Esophagus squamous epithelium (tissue), 5 donors: ENCODE results near the gene TMEM167B. TPM values are rescaled to one million over a fixed set of nuclear protein-coding genes. Genes with fewer than 3 reads are reported as not detected.
"Not testable (repeated sequence)": the region's sequence is repeated elsewhere in the genome, so short reads cannot be mapped to it uniquely, and the experiment has no call there.

Experiments
- DNase-seq: peaks from one replicate; lab custom pipeline; 2025; lab: John Stamatoyannopoulos, UW
- H3K27ac ChIP-seq, 4 donors: fragments of 200-600 bp; sonication (generic); one replicate each; pipeline ENCODE4 v1.5.1; 2016 to 2019; ENCODE audit warnings: mild to moderate bottlenecking in 1 of 4
- H3K27me3 ChIP-seq, 4 donors: fragments of 200-600 bp; sonication (generic); 1 replicate in 3 of 4; 2 replicates in 1 of 4; pipeline versions ENCODE4 v1.5.1 to v1.6.0; 2017 to 2021; ENCODE audit warnings: antibody characterized with exemption in 1 of 4
- H3K36me3 ChIP-seq, 3 donors: fragments of 200-600 bp; sonication (generic); one replicate each; pipeline ENCODE4 v1.5.1; 2016 to 2019
- H3K4me1 ChIP-seq, 3 donors: fragments of 200-600 bp; sonication (generic); one replicate each; pipeline ENCODE4 v1.5.1; 2017 to 2019
- H3K4me3 ChIP-seq, 4 donors: fragments of 200-600 bp; sonication (generic); 1 replicate in 3 of 4; 2 replicates in 1 of 4; pipeline ENCODE4 v1.5.1; 2016 to 2019; ENCODE audit warnings: mild to moderate bottlenecking in 2 of 4, moderate library complexity in 1 of 4
- H3K9me3 ChIP-seq, 3 donors: fragments of 200-600 bp; sonication (generic); one replicate each; pipeline ENCODE4 v1.5.1; 2016 to 2019
- POLR2A ChIP-seq, 4 donors: fragments of 450-650 bp; IDR thresholded peaks; one replicate each; pipeline ENCODE4 v1.6.1; 2017; ENCODE audit warnings: antibody characterized with exemption in 4 of 4, mild to moderate bottlenecking in 4 of 4, moderate library complexity in 3 of 4
- WGBS, 2 donors: methylation state at CpG; one replicate each; pipeline ENCODE4 v1.1.5; 2018; 5-methylcytosine and 5-hydroxymethylcytosine counted together
- intact Hi-C: fragments of 100-400 bp; cut with DNase I; formaldehyde crosslinking; loops from one replicate; pipeline ENCODE4 v1.15.0; 2022
- small RNA-seq, 4 donors: library from RNA; depleted of rRNA; stranded (forward); fragments of <200 nt; gene quantifications; one replicate each; pipeline ENCODE3, GENCODE V24; 2016
- total RNA-seq, 4 donors: library from RNA; depleted of rRNA; stranded (reverse); fragments of >200 nt; gene quantifications; one replicate each; pipeline ENCODE4 v1.1.0, GENCODE V29; 2016
- TF ChIP-seq, protein P1 (sequence below), 6 experiments: fragments of 450-650 bp in 4 of 6; fragments of 200-600 bp in 2 of 6; sonication (generic) in 2 of 6; IDR thresholded peaks; one replicate each; pipeline ENCODE4 v1.5.1; 2016 to 2019; ENCODE audit warnings: antibody characterized with exemption in 6 of 6, mild to moderate bottlenecking in 4 of 6, moderate library complexity in 4 of 6
- donor health status: DM: yes; HTN: yes; CAD: no.

Gene TMEM167B
- total RNA-seq, 4 donors from 2014 or later, result 10.8 to 21.4 (median 16.0) TPM

DNA sequence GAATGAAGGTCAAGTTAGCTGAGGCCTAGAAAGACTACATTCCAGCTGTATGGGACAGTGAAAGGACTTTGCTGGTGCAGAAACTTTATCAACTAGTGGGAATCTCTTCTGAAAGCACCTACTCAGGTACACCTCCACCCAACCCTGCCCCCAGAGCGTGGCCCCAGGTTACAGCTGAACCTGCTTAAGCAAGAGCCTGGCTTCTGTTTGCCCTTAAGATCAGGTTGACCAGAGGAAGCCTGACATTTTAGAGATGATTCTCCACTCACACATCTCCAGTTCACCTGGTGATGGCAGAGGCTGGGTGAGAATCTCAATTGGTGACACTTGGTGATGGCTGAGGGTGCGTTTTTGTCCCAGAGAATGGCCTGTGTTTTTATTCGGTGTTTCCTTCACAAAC is 47.4 kb downstream of the TMEM167B start:
- Histone ChIP-seq H3K4me3 (no peak overlapping the region), H3K27me3 (no peaks in the 10 kb centered on the region), H3K4me1 (no peaks in the 10 kb centered on the region), H3K9me3 (no peaks in the 10 kb centered on the region), H3K27ac (no peak overlapping the region), H3K36me3 (no peaks in the 10 kb centered on the region)
- 89% methylated on average over 3 of the region's 3 CpGs; no CpG with 5 or more reads in 1 of the 2 donors for WGBS, 2 donors
- intact Hi-C loops, result no loop called here
- no peak for DNase-seq
- TF ChIP-seq, protein P1, sequence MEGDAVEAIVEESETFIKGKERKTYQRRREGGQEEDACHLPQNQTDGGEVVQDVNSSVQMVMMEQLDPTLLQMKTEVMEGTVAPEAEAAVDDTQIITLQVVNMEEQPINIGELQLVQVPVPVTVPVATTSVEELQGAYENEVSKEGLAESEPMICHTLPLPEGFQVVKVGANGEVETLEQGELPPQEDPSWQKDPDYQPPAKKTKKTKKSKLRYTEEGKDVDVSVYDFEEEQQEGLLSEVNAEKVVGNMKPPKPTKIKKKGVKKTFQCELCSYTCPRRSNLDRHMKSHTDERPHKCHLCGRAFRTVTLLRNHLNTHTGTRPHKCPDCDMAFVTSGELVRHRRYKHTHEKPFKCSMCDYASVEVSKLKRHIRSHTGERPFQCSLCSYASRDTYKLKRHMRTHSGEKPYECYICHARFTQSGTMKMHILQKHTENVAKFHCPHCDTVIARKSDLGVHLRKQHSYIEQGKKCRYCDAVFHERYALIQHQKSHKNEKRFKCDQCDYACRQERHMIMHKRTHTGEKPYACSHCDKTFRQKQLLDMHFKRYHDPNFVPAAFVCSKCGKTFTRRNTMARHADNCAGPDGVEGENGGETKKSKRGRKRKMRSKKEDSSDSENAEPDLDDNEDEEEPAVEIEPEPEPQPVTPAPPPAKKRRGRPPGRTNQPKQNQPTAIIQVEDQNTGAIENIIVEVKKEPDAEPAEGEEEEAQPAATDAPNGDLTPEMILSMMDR (IDR thresholded peaks at IDR 0.05), result no peak
- TF ChIP-seq POLR2A (IDR thresholded peaks at IDR 0.05), result no peak

DNA sequence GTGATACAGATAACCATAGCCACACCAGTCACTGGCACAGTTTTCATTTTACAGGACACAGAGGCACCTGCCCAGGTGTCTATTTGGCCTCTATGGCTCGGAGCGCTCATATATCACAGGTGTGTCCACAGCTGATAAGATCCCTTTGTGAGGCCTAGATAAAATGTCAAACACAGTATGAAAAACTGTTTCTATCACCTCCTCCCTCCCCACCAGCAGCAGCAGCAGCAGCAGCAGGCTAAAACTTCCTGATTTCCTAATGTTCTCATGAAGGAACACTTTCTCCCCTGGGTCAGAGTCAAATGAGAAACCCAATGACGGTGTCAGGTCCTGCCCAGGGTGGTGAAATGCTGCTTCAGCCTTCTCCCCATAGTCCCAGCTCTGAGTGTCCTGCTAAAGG is 47.8 kb downstream of the TMEM167B start:
- H3K4me3 ChIP-seq, result no peak overlapping the region
- intact Hi-C loops, result no loop called here
- no peaks in the 10 kb centered on the region for H3K4me1 ChIP-seq
- TF ChIP-seq, protein P1 (IDR thresholded peaks at IDR 0.05), result no peak
- TF ChIP-seq POLR2A (IDR thresholded peaks at IDR 0.05), result no peak
- no peak overlapping the region for H3K27ac ChIP-seq
- no peaks in the 10 kb centered on the region for H3K9me3 ChIP-seq
- H3K36me3 ChIP-seq, result no peaks in the 10 kb centered on the region
- no peaks in the 10 kb centered on the region for H3K27me3 ChIP-seq
- 64 to 78% methylated on average over 1 to 3 of the region's 3 CpGs for WGBS, 2 donors
- no peak for DNase-seq

DNA sequence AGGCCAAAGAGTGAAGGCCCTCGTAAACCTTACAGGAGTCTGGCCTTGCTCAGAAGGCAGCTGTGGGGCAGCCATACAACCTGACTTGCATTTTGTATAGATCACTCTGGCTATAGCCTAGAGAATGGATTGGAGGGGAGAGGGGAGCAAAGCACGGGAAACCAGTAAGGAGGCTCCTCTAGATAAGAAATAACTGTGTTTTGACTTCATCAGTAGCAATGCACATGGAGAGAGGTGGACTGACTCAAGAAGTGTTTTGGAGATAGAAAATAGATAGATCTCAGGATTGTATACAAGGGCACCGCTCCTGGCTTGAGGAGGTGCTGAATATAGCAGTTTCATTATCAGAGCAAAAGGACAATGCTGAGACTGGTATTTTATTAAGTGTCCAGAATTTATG is 49.8 kb downstream of the TMEM167B start:
- WGBS, 2 donors, result 90 to 98% methylated on average over 3 of the region's 3 CpGs
- no peak for DNase-seq
- intact Hi-C loops, result no loop called here
- Histone ChIP-seq H3K27ac (no peak overlapping the region), H3K27me3 (no peaks in the 10 kb centered on the region), H3K9me3 (no peaks in the 10 kb centered on the region), H3K4me3 (no peak overlapping the region), H3K4me1 (no peaks in the 10 kb centered on the region), H3K36me3 (no peaks in the 10 kb centered on the region)
- TF ChIP-seq, protein P1 (IDR thresholded peaks at IDR 0.05), result no peak
- TF ChIP-seq POLR2A (IDR thresholded peaks at IDR 0.05), result no peak

DNA sequence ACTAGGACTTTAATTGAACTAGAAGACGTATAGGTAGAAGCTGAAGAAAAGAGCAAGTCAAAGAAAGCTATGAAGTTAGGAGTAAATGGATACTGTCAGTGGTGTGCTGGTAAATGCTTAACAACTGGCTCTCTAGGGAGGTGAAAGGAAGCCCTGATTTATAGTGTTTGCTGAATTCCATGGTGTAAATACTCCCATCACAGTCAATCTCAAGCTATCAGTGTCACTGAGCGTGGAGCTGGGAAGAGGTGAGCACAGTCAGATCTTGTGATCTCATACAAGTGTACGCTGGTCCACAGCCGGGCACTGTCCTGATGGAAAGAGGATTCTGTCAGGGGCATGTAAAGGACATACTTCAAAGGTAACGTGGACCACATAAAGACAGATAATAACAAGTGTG is 51.7 kb downstream of the TMEM167B start:
- intact Hi-C loops, result no loop called here
- Histone ChIP-seq H3K27me3 (no peaks in the 10 kb centered on the region), H3K4me1 (no peaks in the 10 kb centered on the region), H3K9me3 (no peaks in the 10 kb centered on the region), H3K27ac (no peak overlapping the region), H3K4me3 (no peak overlapping the region), H3K36me3 (no peaks in the 10 kb centered on the region)
- TF ChIP-seq POLR2A (IDR thresholded peaks at IDR 0.05), result no peak
- TF ChIP-seq, protein P1 (IDR thresholded peaks at IDR 0.05), result no peak
- no peak for DNase-seq
- WGBS, 2 donors, result 94% methylated on average over 5 of the region's 5 CpGs

- H3K4me3 ChIP-seq, H3K27me3 ChIP-seq, DNase-seq, intact Hi-C loops, H3K36me3 ChIP-seq, H3K4me1 ChIP-seq, H3K9me3 ChIP-seq, H3K27ac ChIP-seq: not testable (repeated sequence)
- WGBS, 2 donors, result 97 to 98% methylated on average over 6 of the region's 6 CpGs
These were observed 52.2 kb downstream of the TMEM167B start for GRCh38 chr1:109142725-109143124.

Small RNA genes lying within 50 kb of the gene (small RNA-seq; reads per million reads assigned to genes)
- 0 reads per million in 4 donors for gene AL356488.2

Other genes with a start within 250 kb of the TMEM167B start
- gene AKNAD1, start 233.7 kb upstream of the TMEM167B start, total RNA-seq, result 1 to 10 TPM in 2 of 4 donors, under 1 TPM in 1, not detected in 1; 0.09 to 4.8 (median 2.6) TPM
- gene GPSM2, start 213.8 kb upstream of the TMEM167B start, total RNA-seq, result 10 to 100 TPM; 57.3 to 89.6 (median 82.1) TPM
- 10 to 100 TPM in 2 of 4 donors, 1 to 10 TPM in 2; 8.0 to 18.9 (median 12.0) TPM for gene CLCC1, start 127.3 kb upstream of the TMEM167B start, total RNA-seq
- 10 to 100 TPM; 13.3 to 22.7 (median 18.3) TPM for gene WDR47, start 48.7 kb upstream of the TMEM167B start, total RNA-seq
- gene TAF13, start 14.8 kb upstream of the TMEM167B start, total RNA-seq, result 10 to 100 TPM; 35.3 to 71.2 (median 43.4) TPM
- gene ELAPOR1, start 23.4 kb downstream of the TMEM167B start, total RNA-seq, result 10 to 100 TPM in 1 of 4 donors, under 1 TPM in 3; 0.40 to 14.8 (median 0.53) TPM
- gene SARS1, start 123.2 kb downstream of the TMEM167B start, total RNA-seq, result 100 to 1,000 TPM in 3 of 4 donors, 10 to 100 TPM in 1; 85.8 to 150 (median 134) TPM
- 10 to 100 TPM; 23.4 to 57.2 (median 39.9) TPM for gene CELSR2, start 158.8 kb downstream of the TMEM167B start, total RNA-seq
- 10 to 100 TPM in 1 of 4 donors, 1 to 10 TPM in 3; 2.3 to 13.1 (median 8.7) TPM for gene PSRC1, start 192.4 kb downstream of the TMEM167B start, total RNA-seq
- not detected for gene MYBPHL, start 216.2 kb downstream of the TMEM167B start, total RNA-seq